Fibroblast of skin of right biceps (primary cell): ENCODE results near the gene SPPL2B.

Source experiments
- DNase-seq: peaks from one replicate; pipeline ENCODE4 v3.0.0-alpha.2; 2013

SPPL2B gene

DNA sequence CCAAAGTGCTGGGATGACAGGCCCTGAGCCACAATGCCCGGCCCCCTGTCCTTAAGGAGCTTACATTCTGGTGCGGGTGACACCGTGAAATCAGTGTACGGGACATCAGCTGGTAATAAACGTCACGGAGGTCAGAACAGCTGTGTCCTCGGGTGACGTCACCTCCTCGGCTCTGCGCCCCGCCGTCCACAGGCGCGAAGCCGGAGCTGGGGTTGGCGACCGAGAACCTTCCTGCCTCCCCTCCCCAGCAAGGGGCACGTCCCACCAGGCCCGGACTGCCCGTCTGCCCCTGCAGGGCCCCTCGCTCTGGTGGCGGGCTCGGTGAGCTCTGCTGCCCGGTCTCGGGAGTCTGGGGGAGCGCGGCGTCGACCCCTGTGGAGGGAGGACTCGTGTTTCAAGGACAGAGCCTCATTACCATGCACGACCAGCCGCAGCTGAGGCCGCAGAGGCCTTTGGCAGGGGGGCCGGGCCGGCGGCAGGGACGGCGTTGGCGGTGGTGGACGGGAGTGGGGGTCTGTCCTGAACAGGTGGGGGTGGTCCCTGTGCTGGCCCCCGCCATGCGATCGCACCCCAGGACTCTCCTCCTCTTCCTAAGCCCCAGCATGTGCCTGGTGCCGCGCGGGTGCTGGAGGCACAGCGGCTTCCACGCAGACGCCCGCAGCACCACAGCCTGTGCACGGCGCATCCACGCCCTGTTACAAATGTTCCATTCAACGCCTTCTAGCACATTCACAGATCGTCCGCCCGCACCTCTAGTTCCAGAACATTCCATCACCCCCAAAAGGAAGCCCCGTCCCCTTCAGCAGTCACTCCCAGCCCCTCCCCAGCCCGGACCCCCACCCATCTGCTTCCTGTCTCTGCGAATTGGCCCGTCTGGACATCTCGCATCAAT lies 25.9 kb upstream of the SPPL2B start:
- DNase-seq, result peak; percentile 34

DNA sequence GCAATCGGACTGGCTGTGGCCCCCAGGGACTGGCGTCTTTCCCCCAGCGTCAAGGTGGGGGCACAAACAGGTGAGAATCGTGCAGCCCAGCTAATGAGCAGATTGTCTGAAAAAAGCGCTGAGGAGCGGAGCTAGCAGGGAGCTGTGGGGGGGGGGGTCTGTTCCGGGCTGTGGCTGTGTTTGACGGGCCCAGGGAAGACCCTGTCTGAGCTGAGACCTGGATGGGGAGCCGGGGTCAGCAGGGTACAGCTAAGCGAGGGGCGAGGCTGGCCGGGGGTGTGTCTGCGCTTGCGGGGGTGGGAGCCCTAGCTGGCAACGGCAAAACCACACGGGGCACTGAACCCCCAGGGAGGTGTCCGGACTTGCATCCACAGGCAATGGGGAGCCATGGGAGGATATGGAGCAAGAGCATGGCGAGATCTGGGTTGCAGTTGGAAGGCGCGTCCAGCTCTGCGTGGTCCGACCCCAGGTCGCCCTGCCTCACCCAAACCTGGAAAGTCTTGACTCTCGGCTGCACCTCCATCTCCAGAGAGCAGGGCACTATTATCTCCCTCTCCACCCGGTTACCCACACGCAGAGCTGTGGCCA lies 25.2 kb upstream of the SPPL2B start:
- no peak for DNase-seq

DNA sequence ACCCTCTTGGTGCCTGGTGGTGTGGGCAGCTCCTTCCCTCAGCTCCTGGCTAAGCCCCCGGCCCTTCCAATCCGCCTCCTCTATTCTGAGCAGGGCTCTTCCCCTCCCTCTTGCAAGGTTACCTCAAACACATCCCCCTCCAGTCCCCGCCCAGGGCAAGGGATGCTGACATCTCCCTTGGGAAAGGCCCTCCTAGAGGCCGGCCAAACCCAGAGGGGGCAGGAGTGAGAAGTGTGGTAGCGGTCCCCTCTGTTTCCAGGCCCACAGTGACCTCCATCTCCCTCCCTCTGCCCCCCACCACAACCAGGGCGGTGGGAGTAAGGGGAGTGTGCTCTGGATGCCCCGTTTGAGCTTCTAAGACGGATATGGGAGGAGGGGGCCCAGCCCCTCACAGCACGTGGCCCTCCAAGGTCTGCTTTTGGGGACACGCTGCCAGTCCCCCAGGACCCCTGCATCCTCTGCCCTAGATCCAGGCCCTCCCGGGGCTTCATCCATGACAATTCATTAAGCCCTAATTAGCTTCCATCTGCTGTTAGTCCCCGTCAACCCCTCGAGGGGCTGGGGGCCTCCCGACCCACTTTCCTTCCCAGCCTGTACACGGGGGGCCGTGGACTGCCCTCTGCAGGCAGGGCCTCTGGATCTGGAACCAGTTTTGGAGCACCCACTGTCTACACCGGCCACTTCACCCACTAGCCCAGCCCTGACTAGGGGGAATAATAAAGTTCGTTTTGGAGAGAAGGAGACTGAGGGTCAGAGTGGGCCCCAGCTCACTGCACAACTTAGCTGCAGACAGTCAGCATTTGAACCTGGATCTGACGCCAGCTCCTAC lies 22.8 kb upstream of the SPPL2B start:
- no peak for DNase-seq

DNA sequence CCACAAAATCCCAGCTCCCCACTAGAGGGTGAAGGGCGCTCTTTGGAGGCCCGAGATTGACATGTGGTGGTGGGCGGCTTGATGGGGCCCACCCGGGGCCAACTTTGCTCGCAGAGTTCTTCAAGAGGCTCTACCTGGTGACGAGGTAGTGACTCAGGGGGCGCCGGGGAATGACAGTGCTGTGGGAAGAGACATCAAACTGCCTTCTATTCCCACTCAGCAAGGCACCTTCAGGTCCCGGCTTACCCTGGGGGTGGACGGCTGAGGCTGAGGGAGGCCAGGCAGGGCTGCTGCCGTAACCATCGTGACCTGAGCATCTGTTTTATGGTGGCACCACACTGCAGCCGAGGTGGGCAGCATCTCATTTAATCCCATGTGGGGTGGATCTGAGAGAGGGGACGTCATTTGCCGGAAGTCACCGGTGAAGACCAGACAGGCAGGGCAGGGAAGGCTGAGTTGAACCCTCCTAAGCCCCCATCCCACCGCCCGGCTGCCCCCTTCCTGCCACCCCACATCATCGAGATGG lies 22.1 kb upstream of the SPPL2B start:
- no peak for DNase-seq

DNA sequence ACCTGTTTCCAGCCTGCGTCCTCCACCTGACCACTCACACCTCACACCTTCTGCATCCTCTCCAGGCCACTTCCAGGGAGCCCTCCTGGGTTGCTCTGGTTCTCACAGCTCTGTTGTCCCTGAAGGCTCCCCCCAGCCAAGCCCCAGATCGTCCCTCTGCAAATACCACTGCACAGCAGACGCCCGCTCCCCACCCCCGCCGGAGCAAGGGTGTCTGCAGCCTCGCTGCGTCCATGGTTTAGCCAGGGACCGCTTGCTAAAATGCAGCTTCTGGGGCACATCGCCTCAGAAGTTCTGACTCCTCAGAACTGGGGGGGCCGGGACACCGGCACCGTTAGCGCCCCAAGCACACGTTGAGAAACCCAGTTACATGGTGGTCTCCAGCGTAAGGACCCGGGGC lies 21.5 kb upstream of the SPPL2B start:
- no peak for DNase-seq

DNA sequence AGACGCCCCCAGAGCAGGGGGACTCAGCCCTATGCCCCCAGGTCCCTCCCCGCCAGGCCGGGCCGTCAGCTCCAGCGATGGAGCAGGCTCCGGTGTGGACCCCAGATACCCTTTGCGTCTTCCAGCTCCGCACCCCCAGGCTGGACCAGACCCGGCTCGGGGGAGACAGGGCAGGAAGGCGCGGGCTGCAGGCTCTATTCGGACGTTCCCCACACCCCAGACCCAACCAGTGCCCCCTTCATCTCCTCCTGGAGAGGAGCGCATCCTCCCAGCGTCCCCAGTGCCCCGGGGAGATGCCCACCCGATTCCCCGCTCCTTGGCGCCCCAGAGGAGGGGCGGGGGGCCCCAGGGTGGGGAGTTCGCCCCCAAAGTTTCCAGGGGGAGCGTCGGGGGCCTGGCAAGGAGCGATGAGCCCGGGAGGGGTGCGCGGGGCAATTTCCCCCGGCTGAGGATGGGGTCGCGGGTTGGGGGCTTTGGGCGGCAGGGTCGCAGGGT lies 20.9 kb upstream of the SPPL2B start:
- DNase-seq, result no peak

DNA sequence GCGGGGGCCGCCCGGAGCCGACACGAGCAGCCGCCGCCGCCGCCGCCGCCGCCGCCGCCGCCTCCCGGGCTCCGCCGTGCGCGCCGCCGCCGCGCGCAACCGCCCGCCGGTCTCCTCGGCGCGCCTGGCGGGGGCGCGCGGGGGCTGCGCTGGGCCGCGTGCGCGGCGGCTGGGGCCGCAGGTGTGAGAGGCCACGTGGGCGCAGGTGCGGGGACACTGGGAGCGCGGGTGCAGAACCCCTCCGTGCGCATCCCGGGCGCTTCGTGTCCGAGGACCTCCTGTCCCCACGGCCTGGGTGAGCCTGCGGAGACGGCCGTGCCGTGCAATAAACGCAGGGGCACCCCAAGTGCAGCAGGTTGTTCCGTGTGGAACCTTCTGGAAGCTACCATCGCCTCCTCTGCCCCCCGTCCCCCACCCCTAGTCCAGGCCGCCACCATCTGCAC lies 20.3 kb upstream of the SPPL2B start, which contains the start of gene LINGO3:
Gene LINGO3, minus strand, starts transcription at position 41 of the 443 bp plus-strand sequence. CDS start 16,378 bp downstream, outside the sequence.
- DNase-seq, result no peak

DNA sequence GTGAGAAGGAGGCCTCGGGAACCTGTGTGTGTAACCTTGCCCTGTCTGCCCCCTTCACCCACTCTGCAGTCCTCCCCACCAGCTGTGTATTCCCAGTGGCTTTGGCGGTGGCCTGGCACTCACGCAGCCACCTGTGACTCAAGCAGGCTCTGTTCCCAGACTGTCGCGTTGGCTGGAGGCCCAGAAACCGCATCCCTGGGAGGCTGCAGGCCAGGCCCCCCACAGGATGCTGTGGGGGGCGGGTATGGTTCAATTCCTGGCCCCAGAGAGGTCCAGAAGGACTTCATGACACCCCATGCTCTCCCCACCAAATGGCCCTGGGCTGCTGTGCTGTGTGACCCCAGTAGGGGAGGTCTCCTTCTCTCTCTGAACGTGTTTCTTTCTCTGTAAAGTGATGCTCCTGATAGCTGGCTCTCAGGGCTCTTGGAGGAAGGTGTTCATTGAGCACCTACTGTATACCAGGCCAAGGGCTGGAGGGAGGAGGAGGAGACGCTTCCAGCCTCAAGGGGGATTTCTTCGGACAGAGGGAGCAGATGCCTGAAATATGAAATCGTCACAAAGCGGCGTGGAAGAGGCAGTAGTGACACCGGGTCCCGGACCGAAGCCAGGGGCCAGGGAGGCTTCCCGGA lies 18.6 kb upstream of the SPPL2B start:
- peak; percentile 69 for DNase-seq

DNA sequence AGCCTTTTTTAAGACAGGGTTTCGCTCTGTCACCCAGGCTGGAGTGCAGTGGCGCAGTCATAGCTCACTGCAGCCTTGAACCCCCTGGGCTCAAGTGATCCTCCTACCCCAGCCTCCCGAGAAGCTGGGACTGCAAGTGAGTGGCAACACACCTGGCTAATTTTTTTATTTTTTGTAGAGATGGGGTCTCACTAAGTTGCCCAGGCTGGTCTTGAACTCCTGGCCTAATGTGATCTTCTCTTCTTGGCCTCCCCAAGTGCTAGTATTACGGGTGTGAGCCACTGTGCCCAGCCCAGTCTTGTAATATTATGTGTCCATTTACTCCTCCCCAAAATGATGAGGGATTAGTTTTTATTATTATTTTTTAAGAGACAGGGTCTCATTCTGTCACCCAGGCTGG lies 17.4 kb upstream of the SPPL2B start:
- no peak for DNase-seq

DNA sequence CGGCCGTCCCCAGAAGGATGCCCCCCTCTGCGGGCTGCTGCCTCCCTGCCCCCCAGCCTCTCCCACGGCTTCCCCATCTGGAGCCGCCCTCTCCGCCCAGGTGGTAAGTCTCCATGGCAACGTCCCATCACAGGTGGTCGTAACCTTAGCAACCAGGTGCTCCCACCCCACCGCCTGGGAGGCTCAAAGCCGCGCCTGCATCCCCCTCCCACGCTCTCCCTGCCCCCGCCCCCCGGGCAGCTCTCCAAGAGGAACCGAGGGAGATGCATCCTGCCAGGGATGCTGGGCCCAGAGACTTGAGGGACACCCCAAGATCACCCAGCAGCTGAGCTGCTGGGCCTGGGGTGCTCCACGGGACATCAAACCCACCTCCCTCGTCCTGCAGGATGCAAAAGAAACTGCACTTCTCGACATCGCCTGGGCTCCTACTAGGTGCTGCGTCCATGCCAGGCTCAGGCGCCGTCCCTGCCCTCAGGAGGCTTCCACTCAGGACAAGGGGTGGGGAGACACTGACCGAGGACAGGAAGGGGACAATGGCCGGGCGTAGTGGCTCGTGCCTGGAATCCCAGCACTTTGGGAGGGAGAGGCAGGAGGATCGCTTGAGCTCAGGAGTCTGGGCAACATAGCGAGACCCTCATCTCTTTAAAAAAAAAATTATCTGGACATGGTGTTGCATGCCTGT lies 15.5 kb upstream of the SPPL2B start:
- no peak for DNase-seq

DNA sequence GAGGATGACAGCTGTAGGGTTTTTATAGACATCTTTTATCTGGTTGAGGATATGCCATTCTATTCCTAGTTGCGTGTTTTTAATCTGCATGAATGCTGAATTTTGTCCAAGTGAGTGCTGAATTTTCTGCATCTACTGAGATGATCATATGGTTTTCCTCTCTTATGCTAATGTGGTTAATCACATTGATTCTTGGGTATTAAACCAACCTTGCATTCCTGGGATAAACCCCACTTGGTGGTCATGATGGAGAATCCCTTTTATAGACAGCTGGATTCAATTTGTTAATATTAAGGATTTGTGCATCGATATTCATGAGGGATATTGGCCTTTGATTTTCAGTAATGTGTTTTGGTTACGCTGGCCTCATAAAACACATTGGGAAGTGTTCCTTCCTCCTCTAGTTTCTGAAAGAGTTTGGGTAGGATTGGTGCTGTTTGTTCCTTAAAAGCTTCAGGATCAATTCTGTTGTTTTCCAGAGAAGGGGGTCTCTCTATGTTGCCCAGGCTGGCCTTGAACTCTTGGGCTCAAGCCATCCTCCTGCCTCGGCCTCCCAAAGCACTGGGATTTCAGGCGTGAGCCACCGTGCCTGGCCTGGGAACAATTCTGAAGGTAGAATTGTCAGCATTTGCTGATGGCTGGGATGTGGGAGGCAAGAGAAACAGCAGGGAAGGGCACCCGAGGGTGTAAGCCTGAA lies 13.2 kb upstream of the SPPL2B start:
- DNase-seq, result no peak

DNA sequence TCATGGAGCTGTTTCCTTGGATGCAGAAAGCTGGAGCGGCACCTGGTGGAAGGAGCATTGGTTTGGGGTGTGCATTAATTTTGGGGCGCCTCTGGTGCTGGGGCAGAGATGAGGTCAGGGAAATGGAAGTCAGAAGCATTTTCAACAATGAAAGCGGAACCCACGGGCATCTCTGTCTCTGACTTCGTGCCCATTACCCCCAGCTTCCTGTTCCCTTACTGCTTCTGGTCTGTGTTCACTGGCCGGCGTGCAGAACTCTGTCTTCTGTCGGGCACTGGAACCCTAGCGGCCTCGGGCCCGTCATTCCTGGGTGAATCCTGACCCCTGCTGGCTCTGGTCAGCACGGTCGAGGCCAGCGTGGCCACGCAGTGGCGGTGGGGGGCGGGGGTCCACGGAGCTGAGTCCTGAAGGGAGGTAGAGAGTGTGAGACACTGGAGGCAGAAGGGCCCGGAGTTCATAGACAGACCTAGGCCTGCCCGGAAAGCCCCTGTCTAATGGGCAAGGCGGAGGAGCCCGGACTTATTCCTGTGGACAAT lies 12.6 kb upstream of the SPPL2B start:
- peak; percentile 50 for DNase-seq

DNA sequence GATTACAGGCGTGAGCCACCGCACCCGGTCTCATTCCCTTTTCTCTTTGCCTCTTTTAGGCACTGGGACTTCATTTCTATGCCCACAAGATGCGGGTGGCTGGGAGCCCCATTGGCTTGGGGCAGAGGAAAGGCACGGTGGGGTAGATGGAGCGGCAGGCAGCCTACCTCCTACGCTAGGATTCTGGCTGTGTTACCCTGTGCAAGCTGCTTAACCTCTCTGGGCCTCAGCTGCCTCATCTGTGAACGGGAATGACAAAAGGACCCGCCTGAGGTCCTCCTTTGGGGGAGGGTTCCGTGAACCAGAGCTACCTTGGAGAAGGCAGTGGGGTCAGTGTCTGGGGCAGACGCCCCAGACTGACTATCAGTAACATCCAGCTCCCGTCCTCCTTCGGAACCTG lies 11.2 kb upstream of the SPPL2B start:
- no peak for DNase-seq

DNA sequence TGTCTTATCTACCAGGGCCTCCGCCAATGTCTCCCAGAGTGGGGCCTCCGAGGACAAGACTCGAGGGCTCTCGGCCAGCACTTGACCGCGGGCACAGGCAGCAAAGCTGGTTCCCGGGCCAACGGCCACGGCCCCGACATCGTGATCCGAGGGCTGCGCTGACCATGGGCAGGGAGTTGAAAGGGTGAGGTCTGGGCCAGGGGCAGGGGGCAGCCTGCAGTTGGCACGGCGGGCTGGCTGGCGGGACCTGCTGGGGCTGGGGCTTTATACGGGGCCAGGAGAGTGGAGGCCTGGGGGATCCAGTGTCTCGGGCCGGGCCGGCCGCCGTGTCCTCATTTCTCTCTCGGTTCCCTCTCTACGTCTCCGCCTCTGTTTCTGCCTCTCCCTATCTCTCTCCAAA lies 10.7 kb upstream of the SPPL2B start:
- no peak for DNase-seq

DNA sequence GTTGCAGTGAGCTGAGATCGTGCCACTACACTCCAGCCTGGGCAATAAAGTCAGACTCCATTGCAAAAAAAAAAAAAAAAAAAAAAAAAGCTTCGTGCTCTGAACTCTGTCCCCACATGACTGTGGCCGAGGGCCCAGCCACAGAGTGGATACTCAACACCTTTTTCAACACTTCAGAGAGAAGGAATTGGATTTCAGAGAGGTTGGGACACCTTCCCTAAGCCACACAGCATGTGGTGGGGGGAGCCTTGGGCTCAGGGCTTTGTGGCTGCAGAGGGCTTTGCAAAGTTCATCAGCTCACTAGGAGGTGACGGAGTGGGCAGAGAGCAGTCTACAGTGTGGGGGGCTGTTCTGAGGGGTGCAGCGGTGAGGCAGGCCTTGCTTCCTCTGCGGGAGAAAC lies 9.6 kb upstream of the SPPL2B start:
- DNase-seq, result no peak

DNA sequence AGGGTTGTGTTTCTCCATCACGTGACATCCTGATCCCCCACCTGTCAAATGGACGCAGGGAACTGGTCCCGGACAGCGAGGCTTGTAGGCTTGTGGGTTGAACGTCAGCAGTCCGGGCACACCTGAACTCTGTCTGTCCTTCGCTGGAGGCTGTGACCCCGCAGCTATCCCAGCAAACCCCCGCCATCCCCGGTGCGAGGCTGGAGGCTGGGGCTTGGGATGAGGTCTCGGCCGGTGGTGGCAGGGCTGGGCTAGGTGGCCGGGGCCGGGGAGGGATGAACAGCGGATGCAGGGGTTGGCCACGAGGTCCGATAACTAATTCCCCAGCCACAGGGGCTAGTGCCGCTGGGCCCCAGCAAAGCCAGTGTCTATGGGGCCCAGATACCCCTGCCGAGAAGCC lies 8.9 kb upstream of the SPPL2B start:
- DNase-seq, result no peak

DNA sequence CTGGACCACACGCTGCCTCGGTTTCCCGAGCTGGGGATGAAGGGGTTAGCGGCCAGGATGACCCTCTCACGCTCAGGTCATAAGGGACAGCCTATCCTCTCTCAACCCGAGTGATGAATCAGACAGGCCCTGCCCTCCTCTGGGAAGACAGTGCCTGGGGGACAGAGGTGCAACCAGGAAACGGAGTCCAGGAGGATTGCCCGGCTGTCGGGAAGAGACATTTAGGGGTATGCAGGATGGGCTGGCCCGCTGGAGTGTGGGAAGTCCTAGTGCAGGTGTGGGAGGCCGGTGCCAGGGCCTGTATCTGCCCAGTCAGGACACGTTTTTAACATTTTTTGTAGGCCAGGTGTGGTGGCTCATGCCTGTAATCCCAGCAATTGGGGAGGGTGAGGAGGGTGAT lies 8.4 kb upstream of the SPPL2B start:
- no peak for DNase-seq

DNA sequence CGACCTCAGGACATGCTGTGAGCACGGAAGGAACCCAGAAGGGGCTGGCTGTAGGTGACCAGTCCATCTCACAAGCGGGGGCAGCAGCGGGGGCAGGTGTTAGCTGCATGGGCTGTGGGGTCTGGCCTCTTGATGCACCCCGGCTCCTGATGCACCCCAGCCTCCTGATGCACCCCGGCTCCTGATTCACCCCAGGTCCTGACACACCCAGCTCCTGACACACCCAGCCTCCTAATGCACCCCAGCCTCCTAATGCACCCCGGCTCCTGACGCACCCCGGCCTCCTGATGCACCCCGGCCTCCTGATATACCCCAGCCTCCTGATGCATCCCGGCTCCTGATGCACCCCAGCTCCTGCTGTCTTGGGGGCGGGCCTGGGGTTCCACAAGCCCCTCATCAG lies 7.5 kb upstream of the SPPL2B start:
- no peak for DNase-seq

DNA sequence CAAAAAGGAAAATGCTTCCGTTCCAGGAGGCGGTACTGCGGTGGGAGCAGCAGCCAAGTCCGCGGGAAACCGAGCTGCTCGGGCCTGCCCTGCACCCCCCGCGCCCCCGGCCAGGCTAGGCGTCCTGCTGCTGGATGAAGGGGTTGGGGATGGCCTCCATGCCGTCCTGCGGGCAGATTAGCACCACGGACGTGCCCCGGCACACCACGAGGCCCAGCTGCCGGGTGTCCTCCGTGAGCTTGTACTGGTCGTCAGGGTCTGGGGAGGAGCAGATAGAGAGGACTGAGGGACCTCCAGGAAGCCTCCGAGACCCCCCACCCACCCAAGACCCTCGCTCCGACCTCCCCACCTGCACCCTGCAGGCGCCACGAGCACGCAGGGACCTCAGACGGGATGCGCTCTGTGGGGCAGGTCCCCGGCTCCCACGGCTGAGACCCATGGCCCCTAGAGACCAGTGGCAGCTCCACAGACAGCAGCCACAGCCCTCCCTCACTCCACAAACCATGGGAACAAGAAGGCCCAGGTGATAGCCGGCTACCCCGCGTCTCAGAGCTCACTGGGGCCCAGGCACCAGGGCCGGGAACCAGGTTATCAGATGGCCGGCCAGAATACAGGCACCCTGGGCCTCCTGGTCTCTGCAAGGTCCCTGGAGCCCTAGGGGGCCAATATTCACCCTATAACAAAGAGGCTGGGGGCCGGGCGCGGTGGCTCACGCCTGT lies 6.8 kb upstream of the SPPL2B start:
- DNase-seq, result no peak

DNA sequence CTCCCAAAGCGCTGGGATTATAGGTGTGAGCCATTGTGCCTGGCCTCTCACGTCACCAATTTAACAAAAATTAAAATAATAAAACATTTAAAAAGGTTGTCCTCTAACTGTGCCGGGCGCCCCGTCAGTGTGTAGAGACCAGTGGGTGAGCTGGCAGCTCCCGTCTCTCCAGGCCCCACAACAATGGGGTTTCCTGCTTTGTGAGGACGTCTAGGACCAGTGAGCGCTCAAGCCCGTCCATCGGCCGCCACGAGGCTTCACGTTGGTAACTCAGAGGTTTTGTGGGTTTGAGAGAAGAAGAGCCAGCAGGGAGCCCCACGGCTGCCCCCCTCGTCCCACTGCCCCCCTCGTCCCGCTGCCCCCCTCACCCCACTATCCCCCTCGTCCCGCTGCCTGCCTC lies 4.8 kb upstream of the SPPL2B start:
- DNase-seq, result no peak
